Measurements from ENCODE around the gene KRTAP12-2. TPM values are rescaled to one million over a fixed set of nuclear protein-coding genes. Genes with fewer than 3 reads are reported as not detected.
"Not testable (repeated sequence)": the region's sequence is repeated elsewhere in the genome, so short reads cannot be mapped to it uniquely, and the experiment has no call there.

Gene KRTAP12-2
- total RNA-seq, 3 donors from 2014 or later: not detected

DNA sequence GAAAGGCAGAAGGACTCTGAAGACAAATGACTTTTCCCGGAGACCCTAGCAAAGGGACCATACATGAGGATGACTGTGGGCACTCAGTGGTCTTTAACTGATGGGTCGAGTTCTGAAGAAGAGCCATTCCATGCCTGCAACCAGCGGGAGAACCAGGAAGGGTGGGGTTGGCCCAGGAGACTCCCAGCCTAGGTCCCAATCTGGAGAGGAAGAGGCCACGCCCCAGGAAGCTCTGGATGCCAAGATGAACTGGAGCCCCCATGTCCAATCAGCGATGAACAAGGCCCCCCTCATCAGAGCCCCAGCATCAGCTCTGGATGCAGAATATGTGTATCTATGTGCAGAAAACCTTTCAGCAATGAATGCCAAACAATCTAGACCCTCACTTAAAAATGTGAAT is 26.0 kb downstream of the KRTAP12-2 start:
- no peaks in the 10 kb centered on the region for H3K36me3 ChIP-seq

DNA sequence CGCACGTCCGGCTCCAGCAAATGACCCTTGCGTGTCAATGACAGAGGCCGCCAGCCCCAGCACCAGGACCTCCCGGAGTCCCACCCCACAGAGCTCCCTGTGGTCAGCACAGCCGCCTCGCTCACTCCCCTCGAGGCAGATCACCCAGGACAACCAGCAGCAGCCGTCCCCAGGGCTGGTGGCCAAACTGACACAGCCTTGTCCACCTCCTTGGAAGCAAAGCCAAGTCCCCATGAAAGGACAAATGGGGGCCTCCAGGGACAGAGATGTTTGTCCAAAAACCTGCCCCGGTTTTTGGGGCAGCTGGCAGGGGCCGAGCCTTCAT is 27.4 kb downstream of the KRTAP12-2 start:
- no peak overlapping the region for H3K4me3 ChIP-seq
- no peaks in the 10 kb centered on the region for H3K4me1 ChIP-seq
- H3K27ac ChIP-seq: no peak overlapping the region
- peaks cover 0 to 28% of the 10 kb centered on the region in 2 donors for H3K27me3 ChIP-seq
- H3K9me3 ChIP-seq: peaks cover 7 to 20% of the 10 kb centered on the region in 2 donors
- DNase-seq (ENCODE audit: low spot score in 2 of 2): no peak
- TF ChIP-seq, protein P1, sequence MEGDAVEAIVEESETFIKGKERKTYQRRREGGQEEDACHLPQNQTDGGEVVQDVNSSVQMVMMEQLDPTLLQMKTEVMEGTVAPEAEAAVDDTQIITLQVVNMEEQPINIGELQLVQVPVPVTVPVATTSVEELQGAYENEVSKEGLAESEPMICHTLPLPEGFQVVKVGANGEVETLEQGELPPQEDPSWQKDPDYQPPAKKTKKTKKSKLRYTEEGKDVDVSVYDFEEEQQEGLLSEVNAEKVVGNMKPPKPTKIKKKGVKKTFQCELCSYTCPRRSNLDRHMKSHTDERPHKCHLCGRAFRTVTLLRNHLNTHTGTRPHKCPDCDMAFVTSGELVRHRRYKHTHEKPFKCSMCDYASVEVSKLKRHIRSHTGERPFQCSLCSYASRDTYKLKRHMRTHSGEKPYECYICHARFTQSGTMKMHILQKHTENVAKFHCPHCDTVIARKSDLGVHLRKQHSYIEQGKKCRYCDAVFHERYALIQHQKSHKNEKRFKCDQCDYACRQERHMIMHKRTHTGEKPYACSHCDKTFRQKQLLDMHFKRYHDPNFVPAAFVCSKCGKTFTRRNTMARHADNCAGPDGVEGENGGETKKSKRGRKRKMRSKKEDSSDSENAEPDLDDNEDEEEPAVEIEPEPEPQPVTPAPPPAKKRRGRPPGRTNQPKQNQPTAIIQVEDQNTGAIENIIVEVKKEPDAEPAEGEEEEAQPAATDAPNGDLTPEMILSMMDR (IDR thresholded peaks at IDR 0.05): no peak
- TF ChIP-seq POLR2AphosphoS5 (IDR thresholded peaks at IDR 0.05): no peak
- intact Hi-C loops (cut with DNase I; ENCODE audit: low total_unique reads): loop anchor here (5.0 kb wide), 1 partner anchor 103 kb away; no protein-coding TSS in a partner anchor
- H3K36me3 ChIP-seq: no peaks in the 10 kb centered on the region

More for the DNA sequence above, 26.0 kb downstream of the KRTAP12-2 start:
- intact Hi-C loops (cut with DNase I; ENCODE audit: low total_unique reads): no loop called here
- H3K27me3 ChIP-seq: peaks cover 0 to 28% of the 10 kb centered on the region in 2 donors
- H3K4me3 ChIP-seq: no peak overlapping the region
- H3K4me1 ChIP-seq: no peaks in the 10 kb centered on the region
- DNase-seq (ENCODE audit: low spot score in 2 of 2): no peak
- no peak overlapping the region for H3K27ac ChIP-seq
- TF ChIP-seq, protein P1 (IDR thresholded peaks at IDR 0.05): no peak
- H3K9me3 ChIP-seq: peaks cover 16 to 33% of the 10 kb centered on the region in 2 donors

DNA sequence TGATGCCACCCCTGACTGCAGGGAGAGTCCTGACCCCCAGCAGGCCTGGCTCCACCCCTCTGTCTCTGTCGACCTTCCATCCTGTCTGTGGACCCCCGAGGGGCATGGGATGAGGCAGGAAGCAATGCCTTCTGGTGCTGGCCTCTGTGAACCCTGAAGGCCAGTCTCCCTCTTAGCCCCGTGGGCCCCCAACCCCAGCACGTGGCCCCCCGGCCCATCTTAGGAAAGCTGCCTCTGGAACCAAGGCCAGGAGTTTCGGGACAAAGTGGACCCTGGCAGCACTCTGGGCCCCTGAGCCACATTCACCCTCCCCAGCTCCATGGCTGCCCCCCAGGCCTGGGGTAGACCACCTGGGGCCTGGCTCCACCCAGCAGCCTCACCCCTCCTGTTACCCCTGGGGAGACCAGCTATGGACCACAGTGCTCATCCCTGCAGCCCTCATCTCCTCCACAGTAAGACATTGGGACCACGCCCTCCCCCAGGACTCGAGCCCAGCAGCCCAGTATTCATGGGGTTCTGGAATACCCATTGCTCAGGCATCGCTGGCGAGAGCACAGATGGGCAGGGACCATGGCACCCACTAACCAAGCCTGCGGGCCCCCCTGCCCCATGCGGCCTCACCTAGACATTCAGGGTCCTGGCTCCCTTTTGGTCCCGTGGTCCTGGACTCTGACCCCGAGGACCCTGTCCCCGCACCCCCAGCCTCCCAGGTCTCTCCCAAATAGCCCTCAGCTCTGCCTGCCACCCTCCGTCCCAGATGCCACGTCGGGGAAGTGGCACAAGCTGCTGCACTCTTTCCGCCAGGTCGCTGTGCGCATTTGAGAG is 28.0 kb downstream of the KRTAP12-2 start:
- not testable (repeated sequence) for H3K4me3 ChIP-seq; H3K4me1 ChIP-seq; DNase-seq (ENCODE audit: low spot score in 2 of 2); H3K27ac ChIP-seq; H3K36me3 ChIP-seq
- peaks cover 1 to 15% of the 10 kb centered on the region in 2 donors for H3K9me3 ChIP-seq
- intact Hi-C loops (cut with DNase I; ENCODE audit: low total_unique reads): loop anchor here (5.0 kb wide), 1 partner anchor 104 kb away; no protein-coding TSS in a partner anchor
- H3K27me3 ChIP-seq: peaks cover 0 to 28% of the 10 kb centered on the region in 2 donors

DNA sequence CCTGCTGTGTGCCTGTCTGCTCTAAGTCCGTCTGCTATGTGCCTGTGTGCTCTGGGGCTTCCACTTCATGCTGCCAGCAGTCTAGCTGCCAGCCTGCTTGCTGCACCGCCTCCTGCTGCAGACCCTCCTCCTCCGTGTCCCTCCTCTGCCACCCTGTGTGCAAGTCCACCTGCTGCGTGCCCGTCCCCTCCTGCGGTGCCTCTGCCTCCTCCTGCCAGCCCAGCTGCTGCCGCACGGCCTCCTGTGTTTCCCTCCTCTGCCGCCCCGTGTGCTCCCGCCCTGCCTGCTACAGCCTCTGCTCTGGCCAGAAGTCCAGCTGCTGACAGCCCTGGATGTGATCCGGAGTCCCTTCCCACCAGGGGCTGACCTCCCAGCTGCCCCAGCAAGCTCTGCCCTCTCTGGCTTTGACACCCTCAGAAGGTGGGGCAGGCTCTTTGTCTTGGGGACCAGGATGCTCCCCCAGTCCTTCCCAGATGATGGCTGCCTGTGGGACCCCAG is 28.8 kb downstream of the KRTAP12-2 start:
- Histone ChIP-seq H3K9me3 (peaks cover 0 to 10% of the 10 kb centered on the region in 2 donors), H3K27me3 (peaks cover 0 to 28% of the 10 kb centered on the region in 2 donors)
- not testable (repeated sequence) for H3K4me1 ChIP-seq; DNase-seq (ENCODE audit: low spot score in 2 of 2); H3K27ac ChIP-seq; H3K36me3 ChIP-seq; H3K4me3 ChIP-seq
- intact Hi-C loops (cut with DNase I; ENCODE audit: low total_unique reads): loop anchor here (5.0 kb wide), 1 partner anchor 104 kb away; no protein-coding TSS in a partner anchor

DNA sequence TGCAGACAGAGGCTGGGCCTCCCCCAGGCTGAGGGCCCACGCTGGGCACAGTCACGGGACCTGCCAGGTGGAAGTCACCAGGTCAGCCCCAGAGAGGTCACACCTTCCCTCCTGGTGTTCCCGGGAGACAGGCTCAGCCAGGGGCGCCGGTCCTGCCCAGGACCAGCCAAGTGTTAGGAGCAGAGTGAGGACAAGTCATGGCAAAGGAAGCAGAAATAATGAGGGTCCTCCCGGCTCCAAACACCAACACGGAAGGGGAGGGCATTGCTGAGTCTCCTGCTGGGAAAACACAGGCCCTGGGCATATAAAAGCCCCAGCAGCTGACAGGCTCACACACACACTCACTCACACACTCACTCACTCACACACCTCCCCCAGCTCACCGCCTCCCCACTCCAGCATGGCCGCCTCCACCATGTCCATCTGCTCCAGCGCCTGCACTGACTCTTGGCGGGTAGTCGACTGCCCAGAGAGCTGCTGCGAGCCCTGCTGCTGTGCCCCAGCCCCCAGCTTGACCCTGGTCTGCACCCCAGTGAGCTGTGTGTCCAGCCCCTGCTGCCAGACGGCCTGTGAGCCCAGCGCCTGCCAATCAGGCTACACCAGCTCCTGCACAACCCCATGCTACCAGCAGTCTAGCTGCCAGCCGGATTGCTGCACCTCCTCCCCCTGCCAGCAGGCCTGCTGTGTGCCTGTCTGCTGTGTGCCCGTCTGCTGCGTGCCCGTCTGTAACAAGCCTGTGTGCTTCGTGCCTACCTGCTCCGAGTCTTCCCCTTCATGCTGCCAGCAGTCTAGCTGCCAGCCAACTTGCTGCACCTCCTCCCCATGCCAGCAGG is 29.5 kb downstream of the KRTAP12-2 start, which contains the start of gene KRTAP10-10:
Gene KRTAP10-10, plus strand, starts transcription at position 339 of the 833 bp plus-strand sequence. Its CDS starts 62 bp downstream, at position 401.
- peaks cover 5 to 16% of the 10 kb centered on the region in 2 donors for H3K9me3 ChIP-seq
- no peak within 1 kb of the TSS for H3K4me3 ChIP-seq
- intact Hi-C loops (cut with DNase I; ENCODE audit: low total_unique reads): loop anchor here (5.0 kb wide), 1 partner anchor 105 kb away; no protein-coding TSS in a partner anchor
- no peaks in the 10 kb centered on the region for H3K36me3 ChIP-seq
- H3K4me1 ChIP-seq: no peaks in the 10 kb centered on the region
- H3K27ac ChIP-seq: no peak within 1 kb of the TSS
- TF ChIP-seq POLR2A (IDR thresholded peaks at IDR 0.05): no peak
- TF ChIP-seq, protein P1 (IDR thresholded peaks at IDR 0.05): no peak
- no peak for TF ChIP-seq POLR2AphosphoS5 (IDR thresholded peaks at IDR 0.05)
- DNase-seq (ENCODE audit: low spot score in 2 of 2): no peak
- H3K27me3 ChIP-seq: peaks cover 0 to 28% of the 10 kb centered on the region in 2 donors
